Activated CD4-positive, alpha-beta T cell treated with anti-CD3 and anti-CD28 coated beads, Interleukin-2, amount 50 U/mL, for 24 hours (primary cell): ENCODE data around the gene KHDC4.
"Not testable (repeated sequence)": the region's sequence is repeated elsewhere in the genome, so short reads cannot be mapped to it uniquely, and the experiment has no call there.

Source experiments
- DNase-seq, 2 donors: peaks; one replicate each; pipeline ENCODE4 v3.0.0-alpha.2; 2020; ENCODE audit warnings: low read depth in 1 of 2, low spot score in 1 of 2

Gene KHDC4

DNA sequence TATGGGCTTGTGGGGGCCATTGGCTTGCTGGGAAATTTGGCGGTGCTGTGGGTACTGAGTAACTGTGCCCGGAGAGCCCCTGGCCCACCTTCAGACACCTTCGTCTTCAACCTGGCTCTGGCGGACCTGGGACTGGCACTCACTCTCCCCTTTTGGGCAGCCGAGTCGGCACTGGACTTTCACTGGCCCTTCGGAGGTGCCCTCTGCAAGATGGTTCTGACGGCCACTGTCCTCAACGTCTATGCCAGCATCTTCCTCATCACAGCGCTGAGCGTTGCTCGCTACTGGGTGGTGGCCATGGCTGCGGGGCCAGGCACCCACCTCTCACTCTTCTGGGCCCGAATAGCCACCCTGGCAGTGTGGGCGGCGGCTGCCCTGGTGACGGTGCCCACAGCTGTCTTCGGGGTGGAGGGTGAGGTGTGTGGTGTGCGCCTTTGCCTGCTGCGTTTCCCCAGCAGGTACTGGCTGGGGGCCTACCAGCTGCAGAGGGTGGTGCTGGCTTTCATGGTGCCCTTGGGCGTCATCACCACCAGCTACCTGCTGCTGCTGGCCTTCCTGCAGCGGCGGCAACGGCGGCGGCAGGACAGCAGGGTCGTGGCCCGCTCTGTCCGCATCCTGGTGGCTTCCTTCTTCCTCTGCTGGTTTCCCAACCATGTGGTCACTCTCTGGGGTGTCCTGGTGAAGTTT, 7.8 kb upstream of the KHDC4 start:
- DNase-seq: no peak

DNA sequence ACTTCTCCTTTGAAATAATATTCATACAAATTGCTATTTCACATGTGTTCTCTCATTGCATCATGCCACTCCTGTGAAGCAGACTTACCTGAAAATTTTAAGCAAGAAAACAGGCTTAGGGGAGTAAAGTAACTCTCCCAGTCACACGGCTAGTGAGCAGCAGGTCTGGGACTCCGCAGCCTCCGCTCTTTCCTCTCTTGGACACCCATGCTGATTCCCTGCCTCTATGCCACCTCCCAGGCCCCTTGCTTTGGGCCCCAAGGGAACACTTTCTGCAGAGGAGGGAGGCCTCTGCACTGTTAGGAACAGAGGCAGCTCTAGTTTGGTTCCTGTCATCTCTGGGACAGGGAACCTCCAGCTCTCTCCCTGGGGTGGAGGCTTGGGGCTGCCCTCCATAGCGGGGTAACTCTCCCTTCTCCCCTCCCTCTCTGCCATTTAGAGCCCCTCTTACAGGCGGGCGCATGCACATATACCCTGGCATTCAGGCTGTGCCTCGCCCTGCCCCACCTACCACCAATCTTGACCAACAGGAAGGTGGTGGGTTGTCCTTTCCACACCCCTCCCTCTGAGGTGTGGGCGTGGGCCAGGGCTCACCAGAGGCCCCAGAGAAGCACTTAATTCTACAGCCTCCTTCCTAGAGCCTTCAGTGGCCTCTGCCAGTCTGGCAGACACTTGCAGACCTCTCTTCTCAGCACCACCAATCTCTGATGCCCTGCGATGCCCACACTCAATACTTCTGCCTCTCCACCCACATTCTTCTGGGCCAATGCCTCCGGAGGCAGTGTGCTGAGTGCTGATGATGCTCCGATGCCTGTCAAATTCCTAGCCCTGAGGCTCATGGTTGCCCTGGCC, 7.0 kb upstream of the KHDC4 start, which contains the start of gene RXFP4:
RXFP4 (plus strand) TSS at position 646 of the 852 bp plus-strand sequence; CDS start at position 718, 72 bp downstream.
- DNase-seq: no peak

- DNase-seq: no peak
These were observed 6.3 kb upstream of the KHDC4 start for GRCh38 chr1:155940482-155940992.

- DNase-seq: peak in 1 of 2 donors; percentile 49
These were observed 4.0 kb upstream of the KHDC4 start for GRCh38 chr1:155938220-155938627.

DNA sequence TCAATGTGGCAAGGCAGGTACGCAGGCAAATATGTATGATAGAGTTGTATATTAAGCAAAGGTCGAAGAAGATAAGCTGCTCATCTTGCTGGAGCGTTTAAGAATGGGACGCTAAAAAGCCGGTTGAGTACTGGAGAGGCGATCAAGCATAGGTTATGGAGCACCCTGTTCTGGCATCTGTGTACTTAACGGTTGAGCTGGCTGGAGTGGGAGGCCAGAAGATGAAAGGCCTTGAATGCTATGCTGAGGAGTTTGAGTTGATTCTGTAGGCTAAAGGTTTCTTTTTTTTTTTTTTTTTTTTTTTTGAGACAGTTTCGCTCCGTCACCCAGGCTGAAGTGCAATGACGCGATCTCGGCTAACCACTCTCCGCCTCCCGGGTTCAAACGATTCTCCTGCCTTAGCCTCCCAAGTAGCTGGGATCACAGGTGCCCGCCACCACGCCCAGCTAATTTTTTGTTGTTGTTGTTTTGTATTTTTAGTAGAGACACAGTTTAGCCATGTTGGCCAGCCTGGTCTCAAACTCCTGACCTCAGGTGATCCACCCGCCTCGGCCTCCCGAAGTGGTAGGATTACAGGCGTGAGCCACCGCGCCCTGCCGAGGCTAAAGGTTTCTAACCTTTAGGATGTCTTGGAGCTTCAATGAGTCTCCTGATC, 850 bp upstream of the KHDC4 start:
- DNase-seq: no peak

- DNase-seq: no peak
These were observed 569 bp downstream of the KHDC4 start for GRCh38 chr1:155933591-155934096.

DNA sequence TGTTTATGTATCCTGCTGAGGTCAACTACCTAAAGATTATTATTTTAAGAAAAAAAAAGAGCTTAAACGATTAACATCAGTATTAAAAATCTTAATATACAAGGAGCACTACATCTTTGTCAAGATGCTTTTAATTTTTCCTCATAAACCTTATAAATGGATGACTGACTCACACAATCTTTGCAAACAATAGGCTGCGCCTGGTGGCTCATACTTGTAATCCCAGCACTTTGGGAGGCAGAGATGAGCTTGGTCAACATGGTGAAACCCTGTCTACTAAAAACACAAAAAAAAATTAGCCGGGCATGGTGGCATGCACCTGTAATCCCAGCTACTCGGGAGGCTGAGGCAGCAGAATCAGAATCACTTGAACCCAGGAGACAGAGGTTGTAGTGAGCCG, 1.7 kb downstream of the KHDC4 start:
- no peak for DNase-seq

GRCh38 chr1:155932081-155932480, 2.1 kb downstream of the KHDC4 start:
- no peak for DNase-seq

- DNase-seq: no peak
These were observed 2.7 kb downstream of the KHDC4 start for GRCh38 chr1:155931332-155932038.

GRCh38 chr1:155930725-155931124, 3.5 kb downstream of the KHDC4 start:
- not testable (repeated sequence) for DNase-seq

- no peak for DNase-seq
These were observed 5.2 kb downstream of the KHDC4 start for GRCh38 chr1:155929057-155929456.

- no peak for DNase-seq
These were observed 8.7 kb downstream of the KHDC4 start for GRCh38 chr1:155925506-155925905.

GRCh38 chr1:155920717-155921116, 13.5 kb downstream of the KHDC4 start:
- no peak for DNase-seq

DNA sequence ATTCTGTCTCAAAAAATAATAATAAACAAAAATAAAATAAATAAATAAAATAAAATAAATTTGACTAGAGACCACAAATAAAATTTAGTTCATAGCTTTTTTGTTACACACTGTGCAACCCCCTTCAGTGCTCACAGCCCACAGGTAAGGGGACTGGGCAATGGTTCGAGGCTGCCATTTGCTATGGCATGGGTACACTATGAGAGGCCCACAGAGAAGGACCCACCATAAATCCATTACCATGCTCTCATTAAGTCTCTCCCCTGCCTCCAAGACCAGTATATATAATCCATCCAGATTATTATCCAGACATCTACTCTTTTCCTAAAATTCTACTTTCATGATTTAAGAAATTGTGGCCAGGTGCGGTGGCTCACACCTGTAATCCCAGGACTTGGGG, 14.4 kb downstream of the KHDC4 start:
- DNase-seq: no peak

- no peak for DNase-seq
These were observed 15.6 kb downstream of the KHDC4 start for GRCh38 chr1:155918660-155919059.

- no peak for DNase-seq
These were observed 20.1 kb downstream of the KHDC4 start for GRCh38 chr1:155913969-155914757.

GRCh38 chr1:155912056-155912536, 22.1 kb downstream of the KHDC4 start:
- DNase-seq: no peak

- peak; percentile 63 to 78 for DNase-seq
These were observed 22.8 kb downstream of the KHDC4 start, which contains the start of gene RIT1 for GRCh38 chr1:155911156-155912055. Gene RIT1 (minus strand): TSS chr1:155911349. CDS start chr1:155910761, 588 bp downstream.
